HG03378 (cell line): Measurements from ENCODE around the gene PYCR2.
A peak's percentile ranks its signal among the peaks of the same experiment; 100 is the strongest.
"Not testable (repeated sequence)": the region's sequence is repeated elsewhere in the genome, so short reads cannot be mapped to it uniquely, and the experiment has no call there.

Experiments used
- ATAC-seq: cut with Tn5 transposase; IDR thresholded peaks from one replicate; pipeline ENCODE4 v1.9.1; 2021; ENCODE audit warnings: mild to moderate bottlenecking, moderate library complexity; ENCODE audit not compliant: unreplicated experiment

The PYCR2 gene

GRCh38 chr1:225923692-225924555, at the start of gene PYCR2:
PYCR2 (minus strand) TSS chr1:225924250; CDS start chr1:225924110, 140 bp downstream.
- ATAC-seq: peak; percentile 94

GRCh38 chr1:225973158-225973557, 49.1 kb upstream of the PYCR2 start:
- no peak for ATAC-seq

- no peak for ATAC-seq
Measured at GRCh38 chr1:225972344-225973152, 48.5 kb upstream of the PYCR2 start.

GRCh38 chr1:225970592-225971157, 46.6 kb upstream of the PYCR2 start:
- not testable (repeated sequence) for ATAC-seq

- ATAC-seq: not testable (repeated sequence)
Measured at GRCh38 chr1:225969751-225970150, 45.7 kb upstream of the PYCR2 start.

GRCh38 chr1:225965231-225965630, 41.2 kb upstream of the PYCR2 start:
- no peak for ATAC-seq

- no peak for ATAC-seq
Measured at GRCh38 chr1:225963735-225964530, 39.9 kb upstream of the PYCR2 start.

GRCh38 chr1:225962440-225962975, 38.5 kb upstream of the PYCR2 start:
- no peak for ATAC-seq

- ATAC-seq: no peak
Measured at GRCh38 chr1:225961659-225962439, 37.8 kb upstream of the PYCR2 start.

GRCh38 chr1:225958041-225958440, 34.0 kb upstream of the PYCR2 start:
- ATAC-seq: no peak

GRCh38 chr1:225954753-225955152, 30.7 kb upstream of the PYCR2 start:
- ATAC-seq: no peak

GRCh38 chr1:225953315-225953714, 29.3 kb upstream of the PYCR2 start:
- no peak for ATAC-seq

- no peak for ATAC-seq
Measured at GRCh38 chr1:225950905-225951497, 27.0 kb upstream of the PYCR2 start.

GRCh38 chr1:225949041-225949440, 25.0 kb upstream of the PYCR2 start:
- ATAC-seq: no peak

GRCh38 chr1:225946803-225947202, 22.8 kb upstream of the PYCR2 start:
- no peak for ATAC-seq

- no peak for ATAC-seq
Measured at GRCh38 chr1:225946082-225946620, 22.1 kb upstream of the PYCR2 start.

- ATAC-seq: no peak
Measured at GRCh38 chr1:225945564-225945963, 21.5 kb upstream of the PYCR2 start.

- peak; percentile 64 for ATAC-seq
Measured at GRCh38 chr1:225944951-225945350, 20.9 kb upstream of the PYCR2 start.

GRCh38 chr1:225944387-225944786, 20.3 kb upstream of the PYCR2 start:
- ATAC-seq: no peak
